Esophagus muscularis mucosa (tissue), 4 donors: ENCODE measurements around the gene S100Z. TPM values are rescaled to one million over a fixed set of nuclear protein-coding genes. Genes with fewer than 3 reads are reported as not detected.

Source experiments
- DNase-seq: peaks from one replicate; pipeline ENCODE4 v3.0.0-alpha.2; 2017; ENCODE audit errors: extremely low spot score
- H3K27ac ChIP-seq, 4 donors: fragments of 200-600 bp; sonication (generic); replicated peaks in 1 of 4; 1 replicate in 3 of 4; 2 replicates in 1 of 4; pipeline ENCODE4 v1.5.1; 2016 to 2019; ENCODE audit warnings: mild to moderate bottlenecking in 1 of 4
- H3K27me3 ChIP-seq, 4 donors: fragments of 200-600 bp; sonication (generic); one replicate each; pipeline versions ENCODE4 v1.5.1 to v1.6.0; 2016 to 2019
- H3K36me3 ChIP-seq, 4 donors: fragments of 200-600 bp; sonication (generic); one replicate each; pipeline ENCODE4 v1.5.1; 2016 to 2019
- H3K4me1 ChIP-seq, 4 donors: fragments of 200-600 bp; sonication (generic); one replicate each; pipeline ENCODE4 v1.5.1; 2016 to 2019
- H3K4me3 ChIP-seq, 4 donors: fragments of 200-600 bp; sonication (generic); 1 replicate in 2 of 4; 2 replicates in 2 of 4; pipeline ENCODE4 v1.5.1; 2016 to 2019; ENCODE audit warnings: mild to moderate bottlenecking in 4 of 4, moderate library complexity in 1 of 4
- H3K9me3 ChIP-seq, 4 donors: fragments of 200-600 bp; sonication (generic); 1 replicate in 3 of 4; 2 replicates in 1 of 4; pipeline ENCODE4 v1.5.1; 2016 to 2019
- CTCF ChIP-seq, 3 experiments: fragments of 200-600 bp in 2 of 3; fragments of 450-650 bp in 1 of 3; sonication (generic) in 2 of 3; IDR thresholded peaks; one replicate each; pipeline ENCODE4 v1.5.1; 2017 to 2019; ENCODE audit warnings: antibody characterized with exemption in 3 of 3, mild to moderate bottlenecking in 2 of 3, moderate library complexity in 1 of 3
- EP300 ChIP-seq: sonication (generic); formaldehyde crosslinking; IDR thresholded peaks from one replicate; pipeline ENCODE4 v1.6.1; 2017; ENCODE audit warnings: antibody characterized with exemption
- POLR2A ChIP-seq: fragments of 450-650 bp; IDR thresholded peaks from one replicate; pipeline ENCODE4 v1.6.1; 2017; ENCODE audit warnings: antibody characterized with exemption, moderate library complexity, mild to moderate bottlenecking, low read depth
- POLR2AphosphoS5 ChIP-seq, 2 donors: sonication (generic); formaldehyde crosslinking; IDR thresholded peaks; one replicate each; pipeline ENCODE4 v1.6.1; 2017; ENCODE audit warnings: antibody characterized with exemption in 2 of 2
- WGBS: methylation state at CpG from one replicate; pipeline ENCODE4 v1.1.5; 2018; 5-methylcytosine and 5-hydroxymethylcytosine counted together
- intact Hi-C: fragments of 100-400 bp; cut with DNase I; formaldehyde crosslinking; loops from one replicate; pipeline ENCODE4 v1.15.1; 2023
- total RNA-seq, 4 donors: library from RNA; depleted of rRNA; stranded (reverse); fragments of >200 nt; gene quantifications; one replicate each; pipeline versions ENCODE4 v1.1.0 to v1.2.1, GENCODE V29; 2016

S100Z gene
- total RNA-seq, 4 donors from 2014 or later, result not detected

- Histone ChIP-seq H3K4me1 (no peaks in the 10 kb centered on the region), H3K36me3 (no peaks in the 10 kb centered on the region), H3K4me3 (no peak overlapping the region), H3K27me3 (no peaks in the 10 kb centered on the region), H3K9me3 (no peaks in the 10 kb centered on the region), H3K27ac (no peak overlapping the region)
- no peak for DNase-seq
- 80% methylated on average over 4 of the region's 4 CpGs for WGBS
- intact Hi-C loops, result no loop called here
- TF ChIP-seq POLR2AphosphoS5 (IDR thresholded peaks at IDR 0.05), result no peak
- no peak for TF ChIP-seq EP300
- no peak for TF ChIP-seq POLR2A
- TF ChIP-seq CTCF (IDR thresholded peaks at IDR 0.05), result no peak
Observed at GRCh38 chr5:76930083-76930482, 80.3 kb downstream of the S100Z start.

GRCh38 chr5:76938177-76938576 lies 88.4 kb downstream of the S100Z start:
- Histone ChIP-seq H3K27ac (no peak overlapping the region), H3K36me3 (no peaks in the 10 kb centered on the region), H3K4me3 (no peak overlapping the region), H3K9me3 (no peaks in the 10 kb centered on the region), H3K4me1 (no peaks in the 10 kb centered on the region), H3K27me3 (no peaks in the 10 kb centered on the region)
- intact Hi-C loops, result no loop called here
- no peak for TF ChIP-seq EP300
- TF ChIP-seq POLR2AphosphoS5 (IDR thresholded peaks at IDR 0.05), result no peak
- TF ChIP-seq CTCF (IDR thresholded peaks at IDR 0.05), result no peak
- no peak for TF ChIP-seq POLR2A
- DNase-seq, result no peak

GRCh38 chr5:76941000-76941399 lies 91.2 kb downstream of the S100Z start:
- DNase-seq, result no peak
- Histone ChIP-seq H3K27me3 (no peaks in the 10 kb centered on the region), H3K27ac (no peak overlapping the region), H3K4me3 (no peak overlapping the region), H3K36me3 (no peaks in the 10 kb centered on the region), H3K4me1 (no peaks in the 10 kb centered on the region), H3K9me3 (no peaks in the 10 kb centered on the region)
- intact Hi-C loops, result no loop called here
- 75% methylated on average over 4 of the region's 4 CpGs for WGBS
- no peak for TF ChIP-seq CTCF (IDR thresholded peaks at IDR 0.05)
- TF ChIP-seq POLR2AphosphoS5 (IDR thresholded peaks at IDR 0.05), result no peak
- no peak for TF ChIP-seq EP300
- TF ChIP-seq POLR2A, result no peak

- intact Hi-C loops, result no loop called here
- no peak for DNase-seq
Observed at GRCh38 chr5:76941442-76941841, 91.6 kb downstream of the S100Z start.

More at GRCh38 chr5:76941442-76941841, 91.6 kb downstream of the S100Z start:
- Histone ChIP-seq H3K9me3 (no peaks in the 10 kb centered on the region), H3K36me3 (no peaks in the 10 kb centered on the region), H3K4me1 (no peaks in the 10 kb centered on the region), H3K27me3 (no peaks in the 10 kb centered on the region), H3K27ac (no peak overlapping the region), H3K4me3 (no peak overlapping the region)
- 83% methylated on average over 3 of the region's 3 CpGs for WGBS
- TF ChIP-seq POLR2AphosphoS5 (IDR thresholded peaks at IDR 0.05) (no peak), EP300 (no peak), CTCF (IDR thresholded peaks at IDR 0.05) (no peak), POLR2A (no peak)
